BJ (cell line): Measurements from ENCODE around the gene SH3BP4. TPM values are rescaled to one million over a fixed set of nuclear protein-coding genes. Genes with fewer than 3 reads are reported as not detected.

Experiments used
- CTCF ChIA-PET: fragments of 350-600 bp; formaldehyde crosslinking; extraction: SDS; loops from one replicate; lab custom pipeline; 2021; ENCODE audit warnings: antibody characterized with exemption, inconsistent platforms; lab: Yijun Ruan, JAX
- POLR2A ChIA-PET: fragments of 300-600 bp; sonication (Branson Sonifier 250); formaldehyde crosslinking; extraction: SDS; loops from one replicate; lab custom pipeline; 2021; ENCODE audit warnings: antibody characterized with exemption; lab: Charles Lee
- DNase-seq: peaks from one replicate; pipeline ENCODE4 v3.0.0-alpha.2; 2011; ENCODE audit warnings: low read depth
- H3K27me3 ChIP-seq: 2 replicates; pipeline ENCODE4 v1.6.0; 2011; ENCODE audit warnings: low read length; ENCODE audit not compliant: control insufficient read depth, insufficient read depth
- H3K36me3 ChIP-seq: 2 replicates; pipeline ENCODE4 v1.5.1; 2011; ENCODE audit warnings: low read length; ENCODE audit not compliant: control insufficient read depth, insufficient read depth
- H3K4me3 ChIP-seq: 2 replicates; pipeline ENCODE4 v1.5.1; 2011; ENCODE audit warnings: low read depth, mild to moderate bottlenecking, control low read depth, low read length
- polyA plus RNA-seq: library from polyadenylated mRNA; depleted of rRNA; stranded (reverse); fragments of >200 nt; gene quantifications from 2 replicates; pipeline ENCODE4 v1.2.3, GENCODE V29; 2011
- TF ChIP-seq, protein P1 (sequence below): IDR thresholded peaks from 2 replicates; pipeline ENCODE4 v1.5.1; 2011; ENCODE audit warnings: low read depth, mild to moderate bottlenecking, control low read depth, inconsistent platforms, low read length, moderate library complexity; ENCODE audit not compliant: insufficient read depth

The SH3BP4 gene
- polyA plus RNA-seq, 1 experiment = 106 TPM

- CTCF ChIA-PET = interaction anchor here (1.2 to 1.6 kb wide), 2 partner anchors 9 to 430 kb away, joined by 3 read pairs; no protein-coding TSS in a partner anchor
- DNase-seq = no peak
- TF ChIP-seq, protein P1, sequence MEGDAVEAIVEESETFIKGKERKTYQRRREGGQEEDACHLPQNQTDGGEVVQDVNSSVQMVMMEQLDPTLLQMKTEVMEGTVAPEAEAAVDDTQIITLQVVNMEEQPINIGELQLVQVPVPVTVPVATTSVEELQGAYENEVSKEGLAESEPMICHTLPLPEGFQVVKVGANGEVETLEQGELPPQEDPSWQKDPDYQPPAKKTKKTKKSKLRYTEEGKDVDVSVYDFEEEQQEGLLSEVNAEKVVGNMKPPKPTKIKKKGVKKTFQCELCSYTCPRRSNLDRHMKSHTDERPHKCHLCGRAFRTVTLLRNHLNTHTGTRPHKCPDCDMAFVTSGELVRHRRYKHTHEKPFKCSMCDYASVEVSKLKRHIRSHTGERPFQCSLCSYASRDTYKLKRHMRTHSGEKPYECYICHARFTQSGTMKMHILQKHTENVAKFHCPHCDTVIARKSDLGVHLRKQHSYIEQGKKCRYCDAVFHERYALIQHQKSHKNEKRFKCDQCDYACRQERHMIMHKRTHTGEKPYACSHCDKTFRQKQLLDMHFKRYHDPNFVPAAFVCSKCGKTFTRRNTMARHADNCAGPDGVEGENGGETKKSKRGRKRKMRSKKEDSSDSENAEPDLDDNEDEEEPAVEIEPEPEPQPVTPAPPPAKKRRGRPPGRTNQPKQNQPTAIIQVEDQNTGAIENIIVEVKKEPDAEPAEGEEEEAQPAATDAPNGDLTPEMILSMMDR = no peak
- no peaks in the 10 kb centered on the region for H3K27me3 ChIP-seq
- POLR2A ChIA-PET = no interaction called here
- H3K36me3 ChIP-seq = peaks cover 13% of the 10 kb centered on the region
- no peak overlapping the region for H3K4me3 ChIP-seq
Observed at GRCh38 chr2:234975611-234976010, 23.8 kb downstream of the SH3BP4 start.

- H3K27me3 ChIP-seq = no peaks in the 10 kb centered on the region
- ChIA-PET POLR2A (no interaction called here), CTCF (interaction anchor here (0.7 to 2.4 kb wide), 2 partner anchors 11 to 51 kb away, joined by 3 to 5 read pairs; no protein-coding TSS in a partner anchor)
- no peak overlapping the region for H3K4me3 ChIP-seq
- H3K36me3 ChIP-seq = peaks cover 13% of the 10 kb centered on the region
- no peak for DNase-seq
- TF ChIP-seq, protein P1 = no peak
Observed at GRCh38 chr2:234976479-234977227, 24.8 kb downstream of the SH3BP4 start.

GRCh38 chr2:234977228-234977679 lies 25.4 kb downstream of the SH3BP4 start:
- CTCF ChIA-PET = interaction anchor here (0.7 to 2.4 kb wide), 2 partner anchors 10 to 50 kb away, joined by 3 to 5 read pairs; no protein-coding TSS in a partner anchor
- TF ChIP-seq, protein P1 = no peak
- no peak for DNase-seq
- POLR2A ChIA-PET = no interaction called here
- H3K36me3 ChIP-seq = peaks cover 13% of the 10 kb centered on the region
- no peaks in the 10 kb centered on the region for H3K27me3 ChIP-seq
- H3K4me3 ChIP-seq = no peak overlapping the region

GRCh38 chr2:234978466-234979203 lies 26.8 kb downstream of the SH3BP4 start:
- CTCF ChIA-PET = interaction anchor here (2.4 kb wide), 1 partner anchor 9 kb away, joined by 5 read pairs; no protein-coding TSS in a partner anchor
- POLR2A ChIA-PET = no interaction called here
- TF ChIP-seq, protein P1 = no peak
- H3K4me3 ChIP-seq = no peak overlapping the region
- no peak for DNase-seq
- H3K27me3 ChIP-seq = no peaks in the 10 kb centered on the region
- H3K36me3 ChIP-seq = peaks cover 11% of the 10 kb centered on the region
